ENCODE data around the gene BHLHA15.

- TF ChIP-seq CTCF (IDR thresholded peaks at IDR 0.05): no peak
- TF ChIP-seq POLR2A (IDR thresholded peaks at IDR 0.05): no peak
Observed at GRCh38 chr7:98163704-98164494, 47.3 kb upstream of the BHLHA15 start.
